Upper lobe of left lung (tissue), 6 donors: Measurements from ENCODE around the gene BHLHA9. TPM values are rescaled to one million over a fixed set of nuclear protein-coding genes. Genes with fewer than 3 reads are reported as not detected.

Source experiments
- ATAC-seq, 2 donors: fragments of 200-7000 bp; cut with Tn5 transposase; one replicate each; pipeline ENCODE4 v1.9.1; 2022; ENCODE audit warnings: mild to moderate bottlenecking in 2 of 2, moderate library complexity in 2 of 2; ENCODE audit not compliant: low FRiP score in 2 of 2
- DNase-seq, 2 donors: peaks; one replicate each; pipeline ENCODE4 v3.0.0-alpha.2; 2019 to 2020
- H3K27ac ChIP-seq, 4 donors: fragments of 200-600 bp; sonication (generic); one replicate each; pipeline ENCODE4 v1.5.1; 2016 to 2019
- H3K27me3 ChIP-seq, 4 donors: fragments of 200-600 bp; sonication (generic); one replicate each; pipeline ENCODE4 v1.5.1; 2017 to 2019
- H3K36me3 ChIP-seq, 4 donors: fragments of 200-600 bp; sonication (generic); one replicate each; pipeline ENCODE4 v1.5.1; 2016 to 2019
- H3K4me1 ChIP-seq, 4 donors: fragments of 200-600 bp; sonication (generic); one replicate each; pipeline ENCODE4 v1.5.1; 2018 to 2019
- H3K4me3 ChIP-seq, 4 donors: fragments of 200-600 bp; sonication (generic); one replicate each; pipeline ENCODE4 v1.5.1; 2017 to 2019; ENCODE audit warnings: mild to moderate bottlenecking in 2 of 4, moderate library complexity in 1 of 4
- H3K9me3 ChIP-seq, 4 donors: fragments of 200-600 bp; sonication (generic); one replicate each; pipeline ENCODE4 v1.5.1; 2018 to 2019
- EP300 ChIP-seq, 4 donors: sonication (generic); formaldehyde crosslinking; IDR thresholded peaks; one replicate each; pipeline ENCODE4 v1.5.1; 2017; ENCODE audit warnings: antibody characterized with exemption in 4 of 4, control low read depth in 2 of 4
- POLR2A ChIP-seq, 4 donors: fragments of 450-650 bp; IDR thresholded peaks; one replicate each; pipeline ENCODE4 v1.5.1; 2016 to 2017; ENCODE audit warnings: antibody characterized with exemption in 4 of 4, mild to moderate bottlenecking in 2 of 4
- POLR2AphosphoS5 ChIP-seq, 2 donors: sonication (generic); formaldehyde crosslinking; IDR thresholded peaks; one replicate each; pipeline ENCODE4 v1.5.1; 2017; ENCODE audit warnings: antibody characterized with exemption in 2 of 2
- WGBS, 2 donors: methylation state at CpG; one replicate each; pipeline ENCODE4 v1.1.5; 2017 to 2018; 5-methylcytosine and 5-hydroxymethylcytosine counted together
- total RNA-seq, 6 donors: library from RNA; depleted of rRNA in 4 of 6; stranded (reverse); fragments of >200 nt in 4 of 6; gene quantifications; one replicate each; pipeline versions ENCODE4 v1.1.0 to v1.2.1, GENCODE V29; 2016 to 2021
- TF ChIP-seq, protein P1 (sequence below), 6 experiments: fragments of 450-650 bp in 4 of 6; fragments of 200-600 bp in 2 of 6; sonication (generic) in 2 of 6; IDR thresholded peaks; one replicate each; pipeline ENCODE4 v1.5.1; 2016 to 2019; ENCODE audit warnings: antibody characterized with exemption in 6 of 6
- donor health status: DM: no; HTN: no; CAD: no; lungs with moderate emphysema.
- donor health status: DM: no; HTN: yes; CAD: no; lungs with severe emphysema.

BHLHA9 gene
- total RNA-seq, 6 donors from 2014 or later = not detected

GRCh38 chr17:1290676-1291075 is 20.4 kb downstream of the BHLHA9 start:
- H3K27ac ChIP-seq = no peak overlapping the region
- WGBS, 2 donors = 91 to 92% methylated on average over 13 of the region's 13 CpGs
- H3K9me3 ChIP-seq = no peaks in the 10 kb centered on the region
- H3K36me3 ChIP-seq = no peaks in the 10 kb centered on the region
- TF ChIP-seq, protein P1, sequence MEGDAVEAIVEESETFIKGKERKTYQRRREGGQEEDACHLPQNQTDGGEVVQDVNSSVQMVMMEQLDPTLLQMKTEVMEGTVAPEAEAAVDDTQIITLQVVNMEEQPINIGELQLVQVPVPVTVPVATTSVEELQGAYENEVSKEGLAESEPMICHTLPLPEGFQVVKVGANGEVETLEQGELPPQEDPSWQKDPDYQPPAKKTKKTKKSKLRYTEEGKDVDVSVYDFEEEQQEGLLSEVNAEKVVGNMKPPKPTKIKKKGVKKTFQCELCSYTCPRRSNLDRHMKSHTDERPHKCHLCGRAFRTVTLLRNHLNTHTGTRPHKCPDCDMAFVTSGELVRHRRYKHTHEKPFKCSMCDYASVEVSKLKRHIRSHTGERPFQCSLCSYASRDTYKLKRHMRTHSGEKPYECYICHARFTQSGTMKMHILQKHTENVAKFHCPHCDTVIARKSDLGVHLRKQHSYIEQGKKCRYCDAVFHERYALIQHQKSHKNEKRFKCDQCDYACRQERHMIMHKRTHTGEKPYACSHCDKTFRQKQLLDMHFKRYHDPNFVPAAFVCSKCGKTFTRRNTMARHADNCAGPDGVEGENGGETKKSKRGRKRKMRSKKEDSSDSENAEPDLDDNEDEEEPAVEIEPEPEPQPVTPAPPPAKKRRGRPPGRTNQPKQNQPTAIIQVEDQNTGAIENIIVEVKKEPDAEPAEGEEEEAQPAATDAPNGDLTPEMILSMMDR (IDR thresholded peaks at IDR 0.05) = no peak
- TF ChIP-seq POLR2AphosphoS5 (IDR thresholded peaks at IDR 0.05) (no peak), EP300 (IDR thresholded peaks at IDR 0.05) (no peak), POLR2A (IDR thresholded peaks at IDR 0.05) (no peak)
- no peak overlapping the region for H3K4me3 ChIP-seq
- no peaks in the 10 kb centered on the region for H3K27me3 ChIP-seq
- DNase-seq (no peak), ATAC-seq (no peak)
- no peaks in the 10 kb centered on the region for H3K4me1 ChIP-seq

DNA sequence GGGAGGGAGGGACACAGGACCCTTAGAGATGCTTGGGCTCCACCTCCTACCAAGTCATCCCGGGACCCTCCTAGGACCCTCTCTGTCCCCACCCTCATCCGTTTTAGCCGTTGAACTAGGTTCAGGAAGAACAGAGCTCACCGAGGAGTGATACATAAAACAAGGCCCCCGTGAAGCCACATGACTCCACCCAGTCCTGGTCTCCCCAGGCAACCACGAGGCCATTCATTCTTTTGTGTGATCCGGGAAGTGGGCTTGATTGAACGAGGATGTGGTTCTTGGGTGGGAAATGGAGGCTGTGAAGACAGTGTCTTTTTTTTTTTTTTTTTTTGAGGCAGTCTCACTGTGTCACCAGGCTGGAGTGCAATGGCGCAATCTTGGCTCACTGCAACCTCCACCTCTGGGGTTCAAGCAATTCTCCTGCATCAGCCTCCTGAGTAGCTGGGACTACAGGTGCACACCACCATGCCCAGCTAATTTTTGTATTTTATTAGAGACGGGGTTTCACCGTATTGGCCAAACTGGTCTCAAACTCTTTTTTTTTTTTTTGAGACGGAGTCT is 24.0 kb downstream of the BHLHA9 start:
- ATAC-seq (no peak), DNase-seq (peak in 1 of 2 donors; percentile 38)
- peaks cover 0 to 7% (median 5%) of the 10 kb centered on the region in 4 donors for H3K4me1 ChIP-seq
- H3K27me3 ChIP-seq = peaks cover 0 to 7% (median 0%) of the 10 kb centered on the region in 4 donors
- no peak overlapping the region for H3K27ac ChIP-seq
- H3K36me3 ChIP-seq = no peaks in the 10 kb centered on the region
- H3K4me3 ChIP-seq = no peak overlapping the region
- WGBS, 2 donors = 49 to 70% methylated on average over 11 to 12 of the region's 12 CpGs
- no peaks in the 10 kb centered on the region for H3K9me3 ChIP-seq
- TF ChIP-seq, protein P1 (IDR thresholded peaks at IDR 0.05) = no peak
- no peak for TF ChIP-seq POLR2A (IDR thresholded peaks at IDR 0.05)
- TF ChIP-seq POLR2AphosphoS5 (IDR thresholded peaks at IDR 0.05) = no peak
- TF ChIP-seq EP300 (IDR thresholded peaks at IDR 0.05) = no peak

- ATAC-seq (no peak), DNase-seq (peak in 1 of 2 donors; percentile 81)
- H3K9me3 ChIP-seq = no peaks in the 10 kb centered on the region
- H3K27me3 ChIP-seq = peaks cover 0 to 7% (median 0%) of the 10 kb centered on the region in 4 donors
- H3K4me1 ChIP-seq = peaks cover 0 to 7% (median 5%) of the 10 kb centered on the region in 4 donors
- H3K4me3 ChIP-seq = no peak overlapping the region
- 0 to 17% methylated on average over 2 to 24 of the region's 24 CpGs for WGBS, 2 donors
- no peaks in the 10 kb centered on the region for H3K36me3 ChIP-seq
- no peak for TF ChIP-seq EP300 (IDR thresholded peaks at IDR 0.05)
- TF ChIP-seq, protein P1 (IDR thresholded peaks at IDR 0.05) = no peak
- no peak for TF ChIP-seq POLR2A (IDR thresholded peaks at IDR 0.05)
- TF ChIP-seq POLR2AphosphoS5 (IDR thresholded peaks at IDR 0.05) = no peak
- no peak overlapping the region for H3K27ac ChIP-seq
These were observed 28.4 kb downstream of the BHLHA9 start for GRCh38 chr17:1298606-1299005.

DNA sequence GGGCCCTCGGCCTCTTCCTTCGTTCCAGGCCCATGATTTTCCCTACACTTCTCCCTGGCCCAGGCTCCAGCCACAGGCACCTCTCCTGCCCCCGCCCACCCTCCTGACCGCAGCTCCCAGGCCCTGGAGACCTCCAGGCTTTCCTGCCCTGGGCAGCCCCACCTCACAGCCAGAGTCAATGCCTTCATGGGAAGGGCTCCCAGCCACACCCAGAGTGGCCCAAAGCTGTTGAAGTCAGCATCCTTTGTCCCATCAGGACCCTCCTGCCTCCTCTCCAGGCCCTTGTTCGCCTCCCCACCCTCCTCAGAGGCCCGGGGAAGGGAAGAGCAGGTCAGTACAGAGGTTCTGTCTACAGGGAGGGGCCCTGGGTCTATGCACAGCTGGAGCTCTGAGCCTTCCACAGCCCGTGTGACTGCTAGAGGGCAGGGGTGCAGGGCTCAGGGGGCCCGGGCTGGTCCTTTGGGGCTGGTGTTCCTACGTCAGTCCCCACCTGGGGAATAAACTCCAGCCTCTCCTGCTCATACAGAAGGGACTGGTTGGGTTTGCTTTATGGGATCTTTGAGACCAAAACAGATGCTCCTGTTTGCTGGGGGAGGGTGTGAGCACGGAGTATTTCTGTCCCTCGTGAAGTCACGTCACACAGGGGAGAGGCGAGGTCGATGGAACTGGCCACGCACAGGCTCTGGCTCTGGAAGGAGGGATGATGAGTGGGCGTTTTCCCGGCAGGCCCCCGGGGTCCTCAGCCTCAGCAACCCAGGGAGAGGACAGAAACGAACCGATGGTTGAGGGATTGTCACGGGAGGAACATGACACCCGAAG is 29.5 kb downstream of the BHLHA9 start:
- Histone ChIP-seq H3K4me1 (peaks cover 0 to 7% (median 5%) of the 10 kb centered on the region in 4 donors), H3K9me3 (no peaks in the 10 kb centered on the region), H3K36me3 (no peaks in the 10 kb centered on the region), H3K4me3 (no peak overlapping the region), H3K27me3 (peaks cover 0 to 7% (median 0%) of the 10 kb centered on the region in 4 donors), H3K27ac (no peak overlapping the region)
- ATAC-seq = no peak
- TF ChIP-seq EP300 (IDR thresholded peaks at IDR 0.05) (no peak), POLR2A (IDR thresholded peaks at IDR 0.05) (no peak), POLR2AphosphoS5 (IDR thresholded peaks at IDR 0.05) (no peak)
- TF ChIP-seq, protein P1 (IDR thresholded peaks at IDR 0.05) = no peak
- WGBS, 2 donors = 84 to 91% methylated on average over 19 of the region's 22 CpGs
- no peak for DNase-seq
